AG04450 (cell line): ENCODE results near the gene PDE11A. TPM values are rescaled to one million over a fixed set of nuclear protein-coding genes. Genes with fewer than 3 reads are reported as not detected.

ENCODE experiments used
- CTCF ChIA-PET: fragments of 300-600, 350-600 bp; formaldehyde crosslinking; extraction: SDS; loops from one replicate; lab custom pipeline; 2022; ENCODE audit warnings: antibody characterized with exemption, inconsistent platforms; lab: Charles Lee
- POLR2A ChIA-PET: fragments of 350-600 bp; formaldehyde crosslinking; extraction: SDS; loops from one replicate; lab custom pipeline; 2021; ENCODE audit warnings: antibody characterized with exemption, inconsistent platforms; lab: Yijun Ruan, JAX
- DNase-seq: peaks from one replicate; pipeline ENCODE4 v3.0.0-alpha.2; 2011; ENCODE audit warnings: low read depth, low spot score
- H3K27ac ChIP-seq: one replicate; pipeline ENCODE4 v1.5.1; 2012; ENCODE audit warnings: low read depth, low read length, control low read depth
- H3K27me3 ChIP-seq: one replicate; pipeline ENCODE4 v1.6.0; 2012; ENCODE audit warnings: low read length; ENCODE audit not compliant: control insufficient read depth, insufficient read depth
- H3K4me3 ChIP-seq: 2 replicates; pipeline ENCODE4 v1.5.1; 2011; ENCODE audit warnings: mild to moderate bottlenecking, low read depth, low read length, control low read depth
- H3K9me3 ChIP-seq: 2 replicates; pipeline ENCODE4 v1.5.1; 2012; ENCODE audit warnings: low read length; ENCODE audit not compliant: control insufficient read depth, insufficient read depth
- CTCF ChIP-seq: IDR thresholded peaks from 2 replicates; pipeline ENCODE4 v1.5.1; 2011; ENCODE audit warnings: low read depth, low read length, control low read depth, inconsistent platforms
- polyA plus RNA-seq: library from polyadenylated mRNA; depleted of rRNA; stranded (reverse); fragments of >200 nt; gene quantifications from 2 replicates; pipeline ENCODE4 v1.2.3, GENCODE V29; 2011

PDE11A gene
- polyA plus RNA-seq, 1 experiment = 0.24 TPM

- H3K27ac ChIP-seq = no peak overlapping the region
- no peak for DNase-seq
- TF ChIP-seq CTCF = no peak
- H3K9me3 ChIP-seq = no peaks in the 10 kb centered on the region
- H3K27me3 ChIP-seq = no peaks in the 10 kb centered on the region
- ChIA-PET POLR2A (no interaction called here), CTCF (no interaction called here)
- no peak overlapping the region for H3K4me3 ChIP-seq
These were observed 56.0 kb downstream of the PDE11A start for GRCh38 chr2:178016612-178017011.

- Histone ChIP-seq H3K27me3 (no peaks in the 10 kb centered on the region), H3K27ac (no peak overlapping the region), H3K9me3 (no peaks in the 10 kb centered on the region), H3K4me3 (no peak overlapping the region)
- ChIA-PET CTCF (interaction anchor here (1.9 kb wide), 1 partner anchor 29 kb away, joined by 6 read pairs; no protein-coding TSS in a partner anchor), POLR2A (no interaction called here)
- no peak for DNase-seq
- TF ChIP-seq CTCF = no peak
These were observed 59.9 kb downstream of the PDE11A start for GRCh38 chr2:178012639-178013038.

GRCh38 chr2:178009813-178010212, 62.8 kb downstream of the PDE11A start:
- H3K27ac ChIP-seq = no peak overlapping the region
- CTCF ChIA-PET = no interaction called here
- no peak for TF ChIP-seq CTCF
- no peaks in the 10 kb centered on the region for H3K9me3 ChIP-seq
- no peak for DNase-seq
- no peaks in the 10 kb centered on the region for H3K27me3 ChIP-seq
- POLR2A ChIA-PET = no interaction called here
- no peak overlapping the region for H3K4me3 ChIP-seq

- no peak for DNase-seq
- Histone ChIP-seq H3K27me3 (no peaks in the 10 kb centered on the region), H3K27ac (no peak overlapping the region), H3K4me3 (no peak overlapping the region), H3K9me3 (no peaks in the 10 kb centered on the region)
- ChIA-PET POLR2A (interaction anchor here (0.9 kb wide), 1 partner anchor 10 kb away, joined by 4 read pairs; no protein-coding TSS in a partner anchor), CTCF (interaction anchor here (1.5 kb wide), 1 partner anchor 25 kb away, joined by 8 read pairs; no protein-coding TSS in a partner anchor)
- TF ChIP-seq CTCF = no peak
These were observed 63.8 kb downstream of the PDE11A start for GRCh38 chr2:178008636-178009289.

- DNase-seq = no peak
- Histone ChIP-seq H3K4me3 (no peak overlapping the region), H3K9me3 (no peaks in the 10 kb centered on the region), H3K27me3 (no peaks in the 10 kb centered on the region), H3K27ac (no peak overlapping the region)
- no peak for TF ChIP-seq CTCF
- ChIA-PET CTCF (no interaction called here), POLR2A (no interaction called here)
These were observed 65.9 kb downstream of the PDE11A start for GRCh38 chr2:178006710-178007109.
